ENCODE measurements around the gene EPS15.

Gene EPS15

DNA sequence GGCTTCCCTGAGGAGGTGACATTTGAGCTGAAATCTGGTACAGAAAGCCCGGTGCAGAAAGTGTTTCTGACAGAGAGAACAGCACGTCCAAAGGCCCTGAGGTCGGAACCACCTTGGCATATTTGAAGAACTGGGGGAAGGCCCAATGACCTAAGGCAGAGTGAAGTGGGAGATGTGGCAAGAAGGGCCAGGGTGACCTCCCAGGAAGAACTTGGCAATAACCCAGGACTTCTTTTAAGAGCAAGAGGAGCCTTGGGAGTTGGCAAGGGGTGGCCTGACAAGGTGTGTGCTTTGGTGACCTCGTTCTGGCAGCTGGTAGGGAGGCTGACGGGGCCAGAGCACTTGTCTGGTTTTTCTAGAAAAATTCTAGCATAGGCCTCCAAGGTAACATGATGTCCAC, 212.1 kb downstream of the EPS15 start:
- no peak for DNase-seq (ENCODE audit: low read depth in 2 of 2)
- TF ChIP-seq, protein P1, sequence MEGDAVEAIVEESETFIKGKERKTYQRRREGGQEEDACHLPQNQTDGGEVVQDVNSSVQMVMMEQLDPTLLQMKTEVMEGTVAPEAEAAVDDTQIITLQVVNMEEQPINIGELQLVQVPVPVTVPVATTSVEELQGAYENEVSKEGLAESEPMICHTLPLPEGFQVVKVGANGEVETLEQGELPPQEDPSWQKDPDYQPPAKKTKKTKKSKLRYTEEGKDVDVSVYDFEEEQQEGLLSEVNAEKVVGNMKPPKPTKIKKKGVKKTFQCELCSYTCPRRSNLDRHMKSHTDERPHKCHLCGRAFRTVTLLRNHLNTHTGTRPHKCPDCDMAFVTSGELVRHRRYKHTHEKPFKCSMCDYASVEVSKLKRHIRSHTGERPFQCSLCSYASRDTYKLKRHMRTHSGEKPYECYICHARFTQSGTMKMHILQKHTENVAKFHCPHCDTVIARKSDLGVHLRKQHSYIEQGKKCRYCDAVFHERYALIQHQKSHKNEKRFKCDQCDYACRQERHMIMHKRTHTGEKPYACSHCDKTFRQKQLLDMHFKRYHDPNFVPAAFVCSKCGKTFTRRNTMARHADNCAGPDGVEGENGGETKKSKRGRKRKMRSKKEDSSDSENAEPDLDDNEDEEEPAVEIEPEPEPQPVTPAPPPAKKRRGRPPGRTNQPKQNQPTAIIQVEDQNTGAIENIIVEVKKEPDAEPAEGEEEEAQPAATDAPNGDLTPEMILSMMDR (IDR thresholded peaks at IDR 0.05; ENCODE audit: low read depth, low read length) = no peak
- H3K4me3 ChIP-seq (replicated peaks in 1 of 2; ENCODE audit: low read depth in 2 of 2, low read length in 2 of 2) = no peak overlapping the region

- DNase-seq (ENCODE audit: low read depth in 2 of 2) = no peak
- H3K4me3 ChIP-seq (replicated peaks in 1 of 2; ENCODE audit: low read depth in 2 of 2, low read length in 2 of 2) = no peak overlapping the region
- TF ChIP-seq, protein P1 (IDR thresholded peaks at IDR 0.05; ENCODE audit: low read depth, low read length) = no peak
Observed at GRCh38 chr1:51305371-51305823, 213.7 kb downstream of the EPS15 start.

- TF ChIP-seq, protein P1 (IDR thresholded peaks at IDR 0.05; ENCODE audit: low read depth, low read length) = no peak
- no peak for DNase-seq (ENCODE audit: low read depth in 2 of 2)
- H3K4me3 ChIP-seq (replicated peaks in 1 of 2; ENCODE audit: low read depth in 2 of 2, low read length in 2 of 2) = no peak overlapping the region
Observed at GRCh38 chr1:51304360-51304759, 214.7 kb downstream of the EPS15 start.
